Vagina (tissue), 2 donors: Measurements from ENCODE around the gene NEDD8.

Experiments
- CTCF ChIP-seq, 3 experiments: fragments of 450-650 bp in 2 of 3; fragments of 200-600 bp in 1 of 3; sonication (generic) in 1 of 3; IDR thresholded peaks; one replicate each; pipeline ENCODE4 v1.5.1; 2017 to 2019; ENCODE audit warnings: antibody characterized with exemption in 3 of 3, mild to moderate bottlenecking in 2 of 3, moderate library complexity in 2 of 3
- POLR2A ChIP-seq, 2 donors: fragments of 450-650 bp; IDR thresholded peaks; one replicate each; pipeline ENCODE4 v1.6.1; 2017; ENCODE audit warnings: antibody characterized with exemption in 2 of 2, mild to moderate bottlenecking in 2 of 2, moderate library complexity in 2 of 2

- no peak for TF ChIP-seq POLR2A (IDR thresholded peaks at IDR 0.05)
- no peak for TF ChIP-seq CTCF (IDR thresholded peaks at IDR 0.05)
Measured at GRCh38 chr14:24270537-24271133, 38.5 kb upstream of the NEDD8 start.
